Memory B cell (primary cell): ENCODE measurements around the gene JAKMIP2.
"Not testable (repeated sequence)": the region's sequence is repeated elsewhere in the genome, so short reads cannot be mapped to it uniquely, and the experiment has no call there.

Experiments used
- ATAC-seq: fragments of 150-1000 bp; cut with Tn5 transposase; 2 replicates; pipeline ENCODE4 v1.10.0; 2021; ENCODE audit warnings: low read depth, mild to moderate bottlenecking, moderate library complexity
- DNase-seq, 2 donors: peaks; one replicate each; pipeline ENCODE4 v3.0.0; 2022; ENCODE audit warnings: low spot score in 2 of 2
- H3K27ac Mint-ChIP-seq: one replicate; pipeline ENCODE4 v1.8.0; 2022; ENCODE audit warnings: mild to moderate bottlenecking, moderate library complexity, mixed read lengths
- H3K27me3 Mint-ChIP-seq: one replicate; pipeline ENCODE4 v1.8.0; 2022; ENCODE audit warnings: mixed read lengths
- H3K36me3 Mint-ChIP-seq: one replicate; pipeline ENCODE4 v1.8.0; 2022; ENCODE audit warnings: mild to moderate bottlenecking, mixed read lengths
- H3K4me1 Mint-ChIP-seq: one replicate; pipeline ENCODE4 v1.8.0; 2022; ENCODE audit warnings: mixed read lengths
- H3K4me3 Mint-ChIP-seq: one replicate; pipeline ENCODE4 v1.8.0; 2022; ENCODE audit warnings: mild to moderate bottlenecking, moderate library complexity, mixed read lengths
- H3K9me3 Mint-ChIP-seq: one replicate; pipeline ENCODE4 v1.8.0; 2022; ENCODE audit warnings: mixed read lengths

JAKMIP2 gene

DNA sequence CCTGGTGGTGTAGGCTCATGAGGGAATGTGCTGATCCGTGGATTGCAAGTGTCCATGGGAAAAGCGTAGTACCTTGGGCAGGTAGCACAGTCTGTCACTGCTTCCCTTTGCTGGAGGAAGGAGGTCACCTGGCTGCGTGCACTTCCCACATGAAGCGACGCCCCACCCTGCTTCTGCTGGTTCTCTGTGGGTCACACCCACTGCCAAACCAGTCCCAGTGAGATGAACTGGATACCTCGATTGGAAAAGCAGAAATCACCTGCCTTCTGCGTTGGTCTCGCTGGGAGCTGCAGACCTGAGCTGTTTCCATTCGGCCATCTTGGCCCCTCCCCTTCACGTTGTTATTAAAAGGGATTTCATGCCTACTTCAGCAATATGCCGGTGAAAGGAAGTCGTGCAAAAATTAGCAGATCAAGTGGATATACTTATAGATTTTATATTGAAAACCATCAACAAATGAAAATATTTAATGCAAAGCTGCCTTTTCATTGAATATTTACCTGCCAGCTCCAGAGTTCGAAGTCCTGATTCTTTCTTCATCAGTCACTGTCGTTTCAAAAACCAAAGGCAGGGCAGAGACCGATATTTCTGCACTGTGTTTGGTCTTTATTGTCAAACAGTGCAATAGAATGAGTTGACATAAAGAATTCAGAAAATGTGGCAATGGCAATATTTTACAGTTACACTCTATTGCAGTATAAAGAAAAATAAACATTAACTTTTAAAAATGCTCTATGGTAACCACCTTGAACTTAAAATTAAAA lies 123.2 kb downstream of the JAKMIP2 start:
- Mint-ChIP-seq H3K4me3 (no peak overlapping the region), H3K27me3 (peaks cover 2% of the 10 kb centered on the region), H3K36me3 (peaks cover 1% of the 10 kb centered on the region), H3K9me3 (peaks cover 5% of the 10 kb centered on the region), H3K4me1 (no peaks in the 10 kb centered on the region), H3K27ac (no peak overlapping the region)
- ATAC-seq (no peak), DNase-seq (no peak)

- no peak for DNase-seq
- no peak overlapping the region for H3K4me3 Mint-ChIP-seq
- H3K4me1 Mint-ChIP-seq = no peaks in the 10 kb centered on the region
- no peak overlapping the region for H3K27ac Mint-ChIP-seq
- H3K36me3 Mint-ChIP-seq = peaks cover 1% of the 10 kb centered on the region
- peaks cover 2% of the 10 kb centered on the region for H3K27me3 Mint-ChIP-seq
- no peak for ATAC-seq
- H3K9me3 Mint-ChIP-seq = peaks cover 5% of the 10 kb centered on the region
Measured at GRCh38 chr5:147658293-147658932, 124.1 kb downstream of the JAKMIP2 start.

- H3K36me3 Mint-ChIP-seq = no peaks in the 10 kb centered on the region
- H3K4me3 Mint-ChIP-seq = no peak overlapping the region
- no peaks in the 10 kb centered on the region for H3K4me1 Mint-ChIP-seq
- DNase-seq (no peak), ATAC-seq (no peak)
- H3K27me3 Mint-ChIP-seq = no peaks in the 10 kb centered on the region
- peaks cover 1% of the 10 kb centered on the region for H3K9me3 Mint-ChIP-seq
- H3K27ac Mint-ChIP-seq = no peak overlapping the region
Measured at GRCh38 chr5:147648597-147648996, 133.9 kb downstream of the JAKMIP2 start.

- Mint-ChIP-seq H3K9me3 (peaks cover 1% of the 10 kb centered on the region), H3K27me3 (no peaks in the 10 kb centered on the region), H3K36me3 (no peaks in the 10 kb centered on the region), H3K4me1 (no peaks in the 10 kb centered on the region), H3K27ac (no peak overlapping the region), H3K4me3 (no peak overlapping the region)
- DNase-seq (no peak), ATAC-seq (no peak)
Measured at GRCh38 chr5:147645197-147645596, 137.3 kb downstream of the JAKMIP2 start.

DNA sequence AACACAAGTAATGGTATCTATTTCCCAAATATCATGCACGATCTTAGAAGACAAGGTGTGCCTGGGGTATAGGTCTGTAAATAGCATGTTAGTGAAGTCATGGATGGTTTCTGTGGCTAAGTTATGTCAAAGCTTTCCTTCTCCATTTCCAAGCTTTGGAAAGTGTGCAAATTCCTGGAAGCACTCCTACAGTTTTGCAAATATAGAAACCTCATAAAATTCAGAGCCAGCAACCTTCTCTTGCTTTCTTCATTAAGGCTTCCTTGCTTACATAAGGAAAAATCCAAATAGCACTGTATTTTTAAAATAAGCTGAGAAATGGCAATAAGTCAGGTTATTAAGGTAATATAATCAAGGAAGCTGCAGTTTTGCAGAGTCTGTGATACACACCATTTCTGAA lies 138.1 kb downstream of the JAKMIP2 start:
- H3K36me3 Mint-ChIP-seq = no peaks in the 10 kb centered on the region
- ATAC-seq (no peak), DNase-seq (no peak)
- no peak overlapping the region for H3K27ac Mint-ChIP-seq
- no peaks in the 10 kb centered on the region for H3K27me3 Mint-ChIP-seq
- H3K4me1 Mint-ChIP-seq = no peaks in the 10 kb centered on the region
- peaks cover 1% of the 10 kb centered on the region for H3K9me3 Mint-ChIP-seq
- no peak overlapping the region for H3K4me3 Mint-ChIP-seq

- Mint-ChIP-seq H3K9me3 (peaks cover 1% of the 10 kb centered on the region), H3K36me3 (no peaks in the 10 kb centered on the region), H3K27me3 (no peaks in the 10 kb centered on the region), H3K4me3 (no peak overlapping the region), H3K4me1 (no peaks in the 10 kb centered on the region), H3K27ac (no peak overlapping the region)
- no peak for ATAC-seq
- no peak for DNase-seq
Measured at GRCh38 chr5:147643142-147643541, 139.4 kb downstream of the JAKMIP2 start.

DNA sequence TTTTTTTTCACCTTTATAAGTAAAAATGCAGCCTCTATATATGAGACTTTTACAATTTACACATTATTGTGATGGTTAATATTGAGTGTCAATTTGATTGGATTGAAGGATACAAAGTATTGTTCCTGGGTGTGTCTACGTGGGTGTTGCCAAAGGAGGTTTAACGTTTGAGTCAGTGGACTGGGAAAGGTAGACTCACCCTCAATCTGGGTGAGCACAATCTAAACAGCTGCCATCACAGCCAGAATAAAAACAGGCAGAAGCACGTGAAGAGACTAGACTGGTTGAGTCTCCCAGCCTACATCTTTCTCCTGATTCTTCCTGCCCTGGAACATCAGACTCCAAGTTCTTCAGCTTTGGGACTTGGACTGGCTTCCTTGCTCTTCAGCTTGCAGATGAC lies 139.9 kb downstream of the JAKMIP2 start:
- H3K9me3 Mint-ChIP-seq = peaks cover 1% of the 10 kb centered on the region
- ATAC-seq (no peak), DNase-seq (no peak)
- no peaks in the 10 kb centered on the region for H3K36me3 Mint-ChIP-seq
- H3K27me3 Mint-ChIP-seq = no peaks in the 10 kb centered on the region
- H3K4me3 Mint-ChIP-seq = no peak overlapping the region
- H3K27ac Mint-ChIP-seq = no peak overlapping the region
- H3K4me1 Mint-ChIP-seq = no peaks in the 10 kb centered on the region

DNA sequence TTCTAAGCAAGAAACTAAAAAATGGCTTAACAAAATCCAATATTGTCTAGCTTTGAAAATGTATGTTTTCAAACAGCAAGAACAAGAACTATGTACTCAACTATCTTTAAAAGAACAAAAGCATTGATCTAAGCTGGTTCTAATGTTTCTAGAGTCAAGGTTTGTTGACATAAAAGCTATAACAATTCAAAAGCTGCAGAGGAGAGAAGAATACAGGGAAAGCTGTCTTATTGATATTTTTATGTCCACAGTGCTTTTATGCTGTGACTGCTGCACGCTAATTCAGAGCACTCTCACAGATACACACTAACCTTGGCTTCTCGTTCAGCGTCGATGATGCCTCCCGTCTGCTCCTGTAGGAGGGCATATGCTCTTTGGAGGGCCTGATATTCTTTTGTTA lies 143.2 kb downstream of the JAKMIP2 start:
- no peaks in the 10 kb centered on the region for H3K4me1 Mint-ChIP-seq
- H3K4me3 Mint-ChIP-seq = no peak overlapping the region
- no peaks in the 10 kb centered on the region for H3K9me3 Mint-ChIP-seq
- no peak overlapping the region for H3K27ac Mint-ChIP-seq
- no peak for DNase-seq
- no peaks in the 10 kb centered on the region for H3K27me3 Mint-ChIP-seq
- no peaks in the 10 kb centered on the region for H3K36me3 Mint-ChIP-seq
- ATAC-seq = no peak

DNA sequence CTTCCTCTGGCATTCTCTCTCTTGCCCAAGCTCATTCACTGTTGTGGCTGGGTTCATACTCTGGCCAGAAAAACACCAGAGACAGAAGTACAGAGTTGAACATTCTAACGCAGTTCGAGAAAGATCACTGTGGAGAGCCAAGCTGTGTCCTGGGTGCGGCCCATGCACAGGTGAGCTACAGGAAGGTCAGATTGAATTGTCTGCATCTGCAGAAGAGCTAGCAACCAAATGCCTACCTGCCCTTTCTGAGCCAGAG lies 145.9 kb downstream of the JAKMIP2 start:
- no peak for DNase-seq
- H3K9me3 Mint-ChIP-seq = no peaks in the 10 kb centered on the region
- no peaks in the 10 kb centered on the region for H3K27me3 Mint-ChIP-seq
- no peaks in the 10 kb centered on the region for H3K36me3 Mint-ChIP-seq
- H3K4me1 Mint-ChIP-seq = no peaks in the 10 kb centered on the region
- no peak overlapping the region for H3K27ac Mint-ChIP-seq
- H3K4me3 Mint-ChIP-seq = no peak overlapping the region
- ATAC-seq = no peak

- Mint-ChIP-seq H3K4me3 (no peak overlapping the region), H3K36me3 (no peaks in the 10 kb centered on the region), H3K4me1 (no peaks in the 10 kb centered on the region), H3K9me3 (no peaks in the 10 kb centered on the region), H3K27me3 (no peaks in the 10 kb centered on the region), H3K27ac (no peak overlapping the region)
- DNase-seq (no peak), ATAC-seq (no peak)
Measured at GRCh38 chr5:147635882-147636728, 146.4 kb downstream of the JAKMIP2 start.

GRCh38 chr5:147635439-147635838 lies 147.1 kb downstream of the JAKMIP2 start:
- not testable (repeated sequence) for H3K27ac Mint-ChIP-seq, H3K36me3 Mint-ChIP-seq, H3K9me3 Mint-ChIP-seq, H3K4me3 Mint-ChIP-seq, H3K4me1 Mint-ChIP-seq, H3K27me3 Mint-ChIP-seq, ATAC-seq, DNase-seq

DNA sequence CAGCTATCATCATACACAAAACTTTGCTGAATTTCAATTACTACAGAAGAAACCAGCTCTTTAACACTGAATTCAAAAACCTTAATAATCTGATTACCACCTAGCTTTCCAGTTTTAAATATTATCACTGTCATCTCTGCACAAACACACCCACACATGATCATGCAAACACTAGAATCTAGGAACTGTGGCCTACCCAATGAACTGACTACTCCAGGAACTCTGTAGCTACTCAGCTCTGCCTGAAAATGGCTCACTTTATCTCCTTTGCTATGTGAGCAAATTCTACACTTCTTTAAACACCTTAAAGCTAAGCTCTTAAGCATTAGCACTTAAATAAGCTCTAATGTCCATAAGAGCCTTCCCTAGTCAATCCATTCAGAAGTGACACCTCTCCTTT lies 149.4 kb downstream of the JAKMIP2 start:
- ATAC-seq (no peak), DNase-seq (no peak)
- H3K27me3 Mint-ChIP-seq = no peaks in the 10 kb centered on the region
- no peak overlapping the region for H3K27ac Mint-ChIP-seq
- H3K36me3 Mint-ChIP-seq = no peaks in the 10 kb centered on the region
- no peak overlapping the region for H3K4me3 Mint-ChIP-seq
- no peaks in the 10 kb centered on the region for H3K9me3 Mint-ChIP-seq
- no peaks in the 10 kb centered on the region for H3K4me1 Mint-ChIP-seq

GRCh38 chr5:147631428-147632003 lies 151.0 kb downstream of the JAKMIP2 start:
- no peaks in the 10 kb centered on the region for H3K9me3 Mint-ChIP-seq
- no peaks in the 10 kb centered on the region for H3K36me3 Mint-ChIP-seq
- no peaks in the 10 kb centered on the region for H3K4me1 Mint-ChIP-seq
- H3K4me3 Mint-ChIP-seq = no peak overlapping the region
- H3K27me3 Mint-ChIP-seq = no peaks in the 10 kb centered on the region
- DNase-seq = no peak
- H3K27ac Mint-ChIP-seq = no peak overlapping the region
- no peak for ATAC-seq

DNA sequence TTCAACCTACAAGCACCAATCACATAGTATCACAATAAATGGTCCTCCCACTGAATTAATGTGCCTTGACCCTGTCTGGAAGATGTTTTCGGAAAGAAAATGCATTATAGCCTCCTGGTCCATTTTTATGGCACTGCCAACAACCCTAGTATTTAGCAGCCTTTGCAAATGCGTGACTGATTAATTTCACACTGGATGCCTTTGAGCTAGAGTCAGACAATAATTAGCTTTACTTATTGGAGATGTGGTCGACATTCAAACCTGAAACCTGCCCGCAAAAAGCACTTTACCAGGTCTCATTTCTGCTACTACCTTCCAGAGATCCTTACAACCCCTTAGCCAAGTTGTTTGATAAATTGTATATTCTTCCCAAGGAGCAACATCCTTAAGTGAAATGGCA lies 153.3 kb downstream of the JAKMIP2 start:
- Mint-ChIP-seq H3K4me1 (no peaks in the 10 kb centered on the region), H3K4me3 (no peak overlapping the region), H3K27me3 (no peaks in the 10 kb centered on the region), H3K36me3 (no peaks in the 10 kb centered on the region), H3K27ac (no peak overlapping the region), H3K9me3 (no peaks in the 10 kb centered on the region)
- DNase-seq = no peak
- no peak for ATAC-seq
